HK-2 (cell line): Measurements from ENCODE around the gene NYNRIN.

Experiments used
- DNase-seq: peaks from one replicate; pipeline ENCODE4 v3.0.0-alpha.2; 2018; ENCODE audit not compliant: unreplicated experiment

NYNRIN gene

DNA sequence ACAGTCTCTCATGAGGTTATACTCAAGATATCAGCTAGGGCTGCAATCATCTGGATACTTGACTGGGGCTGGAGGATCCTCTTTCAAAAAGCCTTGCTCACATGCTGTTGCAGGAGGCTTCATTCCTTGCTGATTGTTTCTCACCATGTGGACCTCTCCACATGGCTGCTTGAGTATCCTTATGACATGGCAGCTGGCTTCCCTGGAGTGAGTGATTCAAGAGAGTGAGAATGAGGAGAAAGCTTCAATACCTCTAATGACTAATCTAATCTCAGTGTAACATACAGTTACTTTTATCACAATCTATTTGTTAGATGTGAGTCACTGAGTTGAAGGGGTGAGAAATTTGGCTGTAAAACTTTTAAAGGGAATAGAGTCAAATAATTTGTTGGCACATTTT lies 58.2 kb downstream of the NYNRIN start:
- no peak for DNase-seq

DNA sequence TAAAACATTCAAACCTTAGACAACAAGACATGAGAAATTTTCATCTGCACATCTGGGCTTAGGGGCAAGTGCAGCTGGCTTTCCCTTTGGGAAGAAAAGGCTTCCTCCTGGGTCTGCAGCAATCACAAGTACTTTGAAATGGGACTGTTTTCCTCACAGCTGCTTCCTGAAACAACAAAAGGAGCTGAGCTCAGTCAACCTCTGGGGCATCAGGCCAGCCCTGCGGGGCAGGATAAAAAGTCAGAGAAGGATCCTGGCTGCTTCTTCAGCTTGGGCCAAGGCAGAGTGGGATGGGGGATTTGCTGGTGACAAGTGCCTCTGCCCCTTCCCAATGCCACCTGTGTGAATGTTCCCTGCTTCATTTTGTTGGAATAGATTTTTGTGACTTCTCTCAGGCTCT lies 59.9 kb downstream of the NYNRIN start:
- DNase-seq, result no peak

DNA sequence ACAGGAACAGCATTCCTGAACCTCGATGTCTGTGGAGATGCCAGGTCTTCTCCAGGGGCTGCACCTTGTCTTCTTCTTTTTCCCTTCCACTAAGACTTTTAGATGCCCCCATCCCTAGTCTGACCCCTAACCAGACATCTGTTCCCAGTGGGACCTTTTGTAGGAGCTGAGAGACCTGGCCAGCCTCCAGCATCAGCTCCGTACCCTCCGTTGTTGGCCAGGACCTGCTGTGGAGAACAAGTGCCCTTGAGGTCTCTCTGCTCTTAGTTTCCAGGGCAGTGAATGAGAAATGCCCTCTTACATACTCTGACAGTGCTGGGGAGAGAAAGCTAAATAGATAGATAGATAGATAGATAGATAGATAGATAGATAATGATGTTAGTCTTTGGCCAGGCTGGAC lies 60.5 kb downstream of the NYNRIN start:
- DNase-seq, result no peak

DNA sequence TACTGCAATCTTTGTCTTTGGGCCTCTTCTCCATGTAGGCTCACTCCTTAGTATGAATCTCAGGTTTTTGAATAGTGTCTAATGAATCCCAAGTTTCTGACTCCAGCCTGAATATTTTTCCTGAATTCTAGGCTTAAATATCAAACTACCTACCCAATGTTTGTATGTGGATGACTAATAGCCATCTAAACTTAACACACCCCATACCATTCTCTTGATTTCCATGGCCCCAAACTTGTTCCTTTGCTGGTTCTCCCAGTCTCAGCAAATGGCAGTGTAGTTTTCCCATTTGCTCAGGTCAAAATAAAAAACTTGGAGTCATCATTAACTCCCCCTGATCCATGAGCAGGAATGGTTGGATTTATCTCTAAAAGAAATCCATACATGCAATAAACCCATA lies 62.5 kb downstream of the NYNRIN start:
- DNase-seq, result no peak

DNA sequence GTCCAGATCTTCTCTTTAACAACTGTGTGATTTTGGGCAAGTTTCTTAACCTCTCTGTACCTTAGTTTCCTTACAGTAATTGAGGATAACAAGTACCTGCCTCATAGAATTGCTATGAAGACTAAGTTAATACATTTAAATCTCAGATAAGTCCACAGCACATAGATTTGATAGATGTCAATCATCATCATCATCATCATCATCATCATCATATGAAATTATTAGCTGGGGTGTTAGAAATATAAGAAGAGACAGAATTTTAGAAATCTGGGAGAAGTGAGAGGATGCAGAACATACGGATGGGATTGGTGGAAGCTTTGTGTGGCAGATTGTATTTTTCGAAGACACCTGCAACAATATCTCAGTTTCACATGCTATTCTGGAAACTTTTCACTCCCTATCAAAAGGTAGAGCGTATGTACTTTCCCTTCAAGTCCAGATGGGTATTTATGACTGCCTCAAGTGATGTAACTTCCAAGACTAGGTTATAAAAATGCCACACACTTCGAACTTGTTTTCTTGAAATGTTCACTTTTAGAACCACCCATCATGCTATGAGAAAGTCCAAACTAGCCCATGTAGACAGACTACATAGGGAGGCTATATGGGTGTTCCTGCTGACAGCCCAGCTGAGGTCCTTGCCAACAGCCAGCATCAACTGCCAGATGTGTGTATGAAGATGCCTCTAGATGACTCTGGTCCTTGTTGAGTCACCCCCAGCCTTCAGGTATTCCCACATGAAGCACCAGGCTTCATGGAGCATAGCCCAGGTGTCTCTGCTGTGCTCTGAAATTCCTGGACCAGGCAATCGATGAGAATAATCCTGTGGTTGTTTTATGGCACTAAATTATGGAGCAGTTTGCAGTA lies 64.4 kb downstream of the NYNRIN start:
- no peak for DNase-seq

DNA sequence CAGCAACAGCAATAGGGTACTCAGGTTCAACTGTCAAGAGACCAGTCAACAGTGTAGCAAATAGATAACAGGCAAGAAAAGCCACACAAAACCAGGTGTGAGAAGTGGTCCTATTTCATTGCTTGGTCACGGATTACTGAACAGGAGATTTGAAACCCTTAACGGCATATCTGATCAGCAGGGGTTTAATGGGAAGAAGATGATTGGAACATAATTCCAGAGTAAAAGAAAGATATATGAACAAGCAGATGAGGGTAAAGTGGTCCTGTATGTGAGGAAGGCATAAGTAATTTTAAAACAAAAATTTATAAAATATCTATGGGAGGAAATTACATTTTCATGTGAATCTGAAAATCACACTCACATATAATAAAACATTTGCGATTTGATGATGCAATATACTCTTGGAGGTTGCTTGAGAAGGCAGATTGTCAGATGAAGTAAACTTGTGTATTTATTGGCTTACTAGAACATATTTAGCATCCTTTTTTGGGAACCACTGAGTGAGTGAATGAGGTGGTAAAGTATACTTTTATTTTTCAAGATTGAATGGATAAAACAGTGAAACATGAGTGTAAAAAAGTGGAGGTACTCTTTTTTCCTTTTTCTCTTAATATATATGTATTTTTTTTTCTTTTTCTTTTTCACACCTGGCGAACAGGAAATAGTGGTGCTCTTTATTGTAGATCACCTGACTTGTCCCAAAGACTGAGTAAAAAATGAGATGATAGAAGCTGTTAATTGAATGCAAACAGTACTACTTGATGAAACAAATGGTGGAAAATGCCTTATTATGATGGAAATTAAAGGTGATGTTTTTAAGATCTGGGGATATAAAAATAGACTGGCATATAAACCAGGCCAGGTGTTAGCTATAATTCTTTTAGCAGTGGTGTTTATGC lies 65.3 kb downstream of the NYNRIN start:
- DNase-seq, result no peak

DNA sequence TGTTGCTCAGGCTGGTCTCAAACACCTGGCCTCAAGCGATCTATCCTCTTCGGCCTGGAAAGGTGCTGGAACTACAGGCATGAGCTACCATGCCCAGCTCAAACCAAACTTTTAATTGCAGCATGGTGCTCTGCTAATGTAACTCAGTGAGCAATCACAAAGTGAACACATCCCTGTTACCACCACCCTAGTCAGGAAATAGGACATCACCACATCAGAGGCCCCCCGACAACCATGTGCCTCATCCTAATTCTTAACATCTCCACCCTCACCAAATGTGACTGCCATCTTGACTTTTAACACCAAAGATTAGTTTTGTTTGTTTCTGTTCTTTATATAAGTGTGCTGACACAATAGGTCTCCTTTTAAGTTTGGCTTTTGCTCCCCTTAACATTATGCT lies 66.6 kb downstream of the NYNRIN start:
- no peak for DNase-seq

DNA sequence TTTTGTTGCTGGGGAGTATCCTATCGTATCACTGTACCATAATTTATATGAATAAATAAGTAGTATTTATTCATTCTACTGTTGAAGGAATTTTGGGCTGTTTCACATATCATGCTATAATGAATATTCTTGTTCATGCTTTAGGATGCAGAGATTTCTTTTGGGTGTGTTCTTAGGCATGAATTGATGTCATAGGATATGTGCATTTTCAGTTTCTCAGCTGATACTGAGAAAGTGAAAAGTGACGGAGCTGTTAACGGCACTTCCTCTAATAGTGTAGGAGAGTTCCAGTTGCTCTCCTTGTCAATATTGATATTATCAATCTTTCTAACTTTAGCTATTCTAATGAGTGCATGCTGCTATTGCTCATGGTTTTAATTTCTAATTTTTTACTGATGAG lies 67.0 kb downstream of the NYNRIN start:
- no peak for DNase-seq
